ENCODE data around the gene HAVCR2. TPM values are rescaled to one million over a fixed set of nuclear protein-coding genes. Genes with fewer than 3 reads are reported as not detected.
"Not testable (repeated sequence)": the region's sequence is repeated elsewhere in the genome, so short reads cannot be mapped to it uniquely, and the experiment has no call there.

The HAVCR2 gene
- total RNA-seq, 1 experiment from 2014 or later: 0.04 TPM

- DNase-seq (no peak), ATAC-seq (no peak)
- intact Hi-C loops (cut with micrococcal nuclease): no loop called here
- Histone ChIP-seq H3K4me2 (ENCODE audit: low read length) (no peak overlapping the region), H3K9ac (ENCODE audit: low read length) (no peak overlapping the region), H3K79me2 (ENCODE audit: low read length) (no peaks in the 10 kb centered on the region), H3K27me3 (ENCODE audit: low read length) (peaks cover 13% of the 10 kb centered on the region; the same call in 1 of the 2 replicates), H3K9me2 (replicated peaks; ENCODE audit: low read length) (no peaks in the 10 kb centered on the region), H3F3A (ENCODE audit: low read length, unreplicated experiment) (no peaks in the 10 kb centered on the region), H3K36me3 (ENCODE audit: low read depth, low read length) (no peaks in the 10 kb centered on the region), H2AFZ (ENCODE audit: low read length) (peak overlapping the region; percentile 17; the same call in 1 of the 2 replicates), H3K4me3 (ENCODE audit: low read length) (no peak overlapping the region), H3K9me3 (ENCODE audit: low read length) (no peaks in the 10 kb centered on the region), H3K27ac (ENCODE audit: low read length) (no peak overlapping the region), H4K20me1 (ENCODE audit: low read length) (no peaks in the 10 kb centered on the region), H3K4me1 (ENCODE audit: insufficient read depth, low read length) (peaks cover 8% of the 10 kb centered on the region; the same call in 1 of the 2 replicates)
- TF ChIP-seq EZH2 (IDR thresholded peaks at IDR 0.05; ENCODE audit: low read length, unreplicated experiment) (no peak), EZH2phosphoT487 (IDR thresholded peaks at IDR 0.05; ENCODE audit: borderline replicate concordance, low read length) (no peak), CTCF (conservative IDR thresholded peaks at IDR 0.05; ENCODE audit: low read depth, low read length) (no peak)
- POLR2A ChIA-PET (ENCODE audit: unreplicated experiment): interaction anchor here (0.7 kb wide), 1 partner anchor 9 kb away, joined by 6 read pairs; the partner anchor contains the start of gene HAVCR1
- CTCF ChIA-PET: no interaction called here
- no TSS peak for BruUV-seq (replicated peaks)
Observed at GRCh38 chr5:157050050-157050449, 58.8 kb downstream of the HAVCR2 start.

- H3K9me3 ChIP-seq (ENCODE audit: low read length): no peaks in the 10 kb centered on the region
- ChIA-PET CTCF (no interaction called here), POLR2A (ENCODE audit: unreplicated experiment) (interaction anchor here (0.7 kb wide), 1 partner anchor 10 kb away, joined by 6 read pairs; the partner anchor contains the start of gene HAVCR1)
- no peak overlapping the region for H3K4me2 ChIP-seq (ENCODE audit: low read length)
- no peaks in the 10 kb centered on the region for H3K36me3 ChIP-seq (ENCODE audit: low read depth, low read length)
- H3K4me3 ChIP-seq (ENCODE audit: low read length): no peak overlapping the region
- H3F3A ChIP-seq (ENCODE audit: low read length, unreplicated experiment): no peaks in the 10 kb centered on the region
- no peaks in the 10 kb centered on the region for H3K9me2 ChIP-seq (replicated peaks; ENCODE audit: low read length)
- H3K79me2 ChIP-seq (ENCODE audit: low read length): no peaks in the 10 kb centered on the region
- ATAC-seq (no peak), DNase-seq (peak; percentile 47)
- peaks cover 13% of the 10 kb centered on the region; the same call in 1 of the 2 replicates for H3K27me3 ChIP-seq (ENCODE audit: low read length)
- no peak overlapping the region for H3K9ac ChIP-seq (ENCODE audit: low read length)
- H3K4me1 ChIP-seq (ENCODE audit: insufficient read depth, low read length): peaks cover 8% of the 10 kb centered on the region; the same call in 1 of the 2 replicates
- TF ChIP-seq EZH2 (IDR thresholded peaks at IDR 0.05; ENCODE audit: low read length, unreplicated experiment): no peak
- H4K20me1 ChIP-seq (ENCODE audit: low read length): no peaks in the 10 kb centered on the region
- intact Hi-C loops (cut with micrococcal nuclease): no loop called here
- peak overlapping the region; percentile 17; the same call in 1 of the 2 replicates for H2AFZ ChIP-seq (ENCODE audit: low read length)
- BruUV-seq (replicated peaks): no TSS peak
- no peak overlapping the region for H3K27ac ChIP-seq (ENCODE audit: low read length)
Observed at GRCh38 chr5:157049605-157050004, 59.2 kb downstream of the HAVCR2 start.

GRCh38 chr5:157047898-157048297 lies 60.9 kb downstream of the HAVCR2 start:
- POLR2A ChIA-PET (ENCODE audit: unreplicated experiment): no interaction called here
- Histone ChIP-seq H3F3A (ENCODE audit: low read length, unreplicated experiment) (no peaks in the 10 kb centered on the region), H3K9me2 (replicated peaks; ENCODE audit: low read length) (no peaks in the 10 kb centered on the region), H3K9ac (ENCODE audit: low read length) (no peak overlapping the region), H3K4me2 (ENCODE audit: low read length) (no peak overlapping the region), H3K4me1 (ENCODE audit: insufficient read depth, low read length) (peaks cover 8% of the 10 kb centered on the region; the same call in 1 of the 2 replicates), H4K20me1 (ENCODE audit: low read length) (no peaks in the 10 kb centered on the region), H3K4me3 (ENCODE audit: low read length) (no peak overlapping the region), H3K36me3 (ENCODE audit: low read depth, low read length) (no peaks in the 10 kb centered on the region), H3K27ac (ENCODE audit: low read length) (no peak overlapping the region), H3K79me2 (ENCODE audit: low read length) (no peaks in the 10 kb centered on the region), H2AFZ (ENCODE audit: low read length) (no peak overlapping the region), H3K9me3 (ENCODE audit: low read length) (no peaks in the 10 kb centered on the region), H3K27me3 (ENCODE audit: low read length) (peaks cover 13% of the 10 kb centered on the region; the same call in 1 of the 2 replicates)
- BruUV-seq (replicated peaks): no TSS peak
- CTCF ChIA-PET: no interaction called here
- ATAC-seq: no peak
- DNase-seq: no peak
- intact Hi-C loops (cut with micrococcal nuclease): no loop called here
- TF ChIP-seq EZH2phosphoT487 (IDR thresholded peaks at IDR 0.05; ENCODE audit: borderline replicate concordance, low read length) (no peak), CTCF (conservative IDR thresholded peaks at IDR 0.05; ENCODE audit: low read depth, low read length) (no peak), EZH2 (IDR thresholded peaks at IDR 0.05; ENCODE audit: low read length, unreplicated experiment) (no peak)

- H3K9me3 ChIP-seq (ENCODE audit: low read length); H3K4me1 ChIP-seq (ENCODE audit: insufficient read depth, low read length); H4K20me1 ChIP-seq (ENCODE audit: low read length); BruUV-seq (replicated peaks); H3K27ac ChIP-seq (ENCODE audit: low read length); H2AFZ ChIP-seq (ENCODE audit: low read length); H3K4me3 ChIP-seq (ENCODE audit: low read length); POLR2A ChIA-PET (ENCODE audit: unreplicated experiment); ATAC-seq; DNase-seq; H3K9ac ChIP-seq (ENCODE audit: low read length); H3K36me3 ChIP-seq (ENCODE audit: low read depth, low read length); intact Hi-C loops (cut with micrococcal nuclease); H3K79me2 ChIP-seq (ENCODE audit: low read length); H3K9me2 ChIP-seq (replicated peaks; ENCODE audit: low read length); CTCF ChIA-PET; H3K4me2 ChIP-seq (ENCODE audit: low read length); H3F3A ChIP-seq (ENCODE audit: low read length, unreplicated experiment): not testable (repeated sequence)
- H3K27me3 ChIP-seq (ENCODE audit: low read length): peaks cover 13% of the 10 kb centered on the region; the same call in 1 of the 2 replicates
Observed at GRCh38 chr5:157047016-157047415, 61.8 kb downstream of the HAVCR2 start.
